Endothelial cell of umbilical vein (primary cell): ENCODE results near the gene CNOT1. TPM values are rescaled to one million over a fixed set of nuclear protein-coding genes. Genes with fewer than 3 reads are reported as not detected.

Source experiments
- BruUV-seq: library from RNA; stranded (reverse); fragments of 400-500 nt; replicated peaks from 2 replicates; lab custom pipeline; 2021; lab: Mats Ljungman, UMichigan
- CTCF ChIA-PET: fragments of 300-600, 350-600 bp; sonication (Branson Sonifier 250); formaldehyde crosslinking; loops from one replicate; lab custom pipeline; 2021; ENCODE audit warnings: antibody characterized with exemption, inconsistent platforms; lab: Charles Lee
- POLR2A ChIA-PET: fragments of 300-600, 350-600 bp; sonication (Branson Sonifier 250); formaldehyde crosslinking; loops from one replicate; lab custom pipeline; 2021; ENCODE audit warnings: antibody characterized with exemption, inconsistent platforms; lab: Charles Lee
- DNase-seq: peaks from one replicate; pipeline ENCODE4 v3.0.0-alpha.2; 2011; ENCODE audit warnings: low read depth, low spot score
- FAIRE-seq: peaks from 2 replicates; lab custom pipeline; 2011; peaks lifted over from hg19 to GRCh38; lab: Jason Lieb, UNC
- H2AFZ ChIP-seq: 2 replicates; pipeline ENCODE4 v1.6.0; 2012; ENCODE audit warnings: low read depth, low read length, control low read depth, inconsistent platforms
- H3K27ac ChIP-seq: 2 replicates; pipeline ENCODE4 v1.5.1; 2011; ENCODE audit warnings: low read depth, mild to moderate bottlenecking, control low read depth, low read length, moderate library complexity; ENCODE audit not compliant: insufficient read depth
- H3K27me3 ChIP-seq, 2 experiments: 2 replicates each; pipeline versions ENCODE4 v1.6.0 to v1.6.1; 2011; ENCODE audit warnings: low read length in 2 of 2, mixed read lengths in 1 of 2; ENCODE audit not compliant: control insufficient read depth in 2 of 2, insufficient read depth in 2 of 2
- H3K36me3 ChIP-seq, 2 experiments: 2 replicates in 1 of 2; 3 replicates in 1 of 2; pipeline ENCODE4 v1.5.1; 2011; ENCODE audit warnings: low read length in 2 of 2, mild to moderate bottlenecking in 1 of 2, moderate library complexity in 1 of 2; ENCODE audit not compliant: control insufficient read depth in 2 of 2, insufficient read depth in 2 of 2; ENCODE audit errors: extremely low read depth in 1 of 2
- H3K4me1 ChIP-seq: 3 replicates; pipeline ENCODE4 v1.5.1; 2011; ENCODE audit warnings: mild to moderate bottlenecking, low read length; ENCODE audit not compliant: control insufficient read depth, insufficient read depth; ENCODE audit errors: extremely low read depth
- H3K4me2 ChIP-seq: 2 replicates; pipeline ENCODE4 v1.6.1; 2011; ENCODE audit warnings: low read length, control low read depth, mixed read lengths; ENCODE audit not compliant: insufficient read depth
- H3K4me3 ChIP-seq, 3 experiments: fragments of 200-600 bp in 1 of 3; sonication (generic), shearing (Covaris generic) in 1 of 3; replicated peaks in 1 of 3; 2 replicates each; pipeline ENCODE4 v1.5.1; 2011 to 2016; ENCODE audit warnings: control low read depth in 3 of 3, low read length in 3 of 3, mild to moderate bottlenecking in 2 of 3, inconsistent platforms in 1 of 3, low read depth in 1 of 3, moderate library complexity in 1 of 3; ENCODE audit not compliant: insufficient read depth in 1 of 3
- H3K79me2 ChIP-seq: 2 replicates; pipeline ENCODE4 v1.6.0; 2012; ENCODE audit warnings: low read length, inconsistent platforms; ENCODE audit not compliant: control insufficient read depth, insufficient read depth
- H3K9ac ChIP-seq: replicated peaks from 2 replicates; pipeline ENCODE3; 2011; ENCODE audit warnings: low read length, control low read depth; ENCODE audit not compliant: insufficient read depth; ENCODE audit errors: extremely low read depth
- H3K9me1 ChIP-seq: replicated peaks from 3 replicates; pipeline ENCODE4 v1.6.0; 2011; ENCODE audit warnings: mild to moderate bottlenecking, low read length; ENCODE audit not compliant: control insufficient read depth, insufficient read depth; ENCODE audit errors: extremely low read depth
- H3K9me3 ChIP-seq: replicated peaks from 2 replicates; pipeline ENCODE4 v1.5.1; 2012; ENCODE audit warnings: low read length, inconsistent platforms; ENCODE audit not compliant: control insufficient read depth, insufficient read depth
- H4K20me1 ChIP-seq: replicated peaks from 2 replicates; pipeline ENCODE3; 2011; ENCODE audit warnings: mild to moderate bottlenecking, low read length; ENCODE audit not compliant: control insufficient read depth, insufficient read depth; ENCODE audit errors: extremely low read depth
- EZH2 ChIP-seq: IDR thresholded peaks from 2 replicates; pipeline ENCODE4 v1.6.1; 2012; ENCODE audit warnings: borderline replicate concordance, low read depth, mild to moderate bottlenecking, moderate library complexity, low read length, inconsistent platforms; ENCODE audit not compliant: severe bottlenecking
- FOS ChIP-seq: IDR thresholded peaks from 2 replicates; pipeline ENCODE4 v1.6.1; 2011; ENCODE audit warnings: mild to moderate bottlenecking, low read length, moderate library complexity, borderline replicate concordance; ENCODE audit not compliant: insufficient read depth
- GATA2 ChIP-seq: IDR thresholded peaks from 2 replicates; pipeline ENCODE4 v1.7.0; 2011; ENCODE audit warnings: low read depth, mild to moderate bottlenecking, moderate library complexity, mixed read lengths, low read length; ENCODE audit not compliant: insufficient read length, insufficient read depth
- MYC ChIP-seq: IDR thresholded peaks from one replicate; pipeline ENCODE4 v1.6.1; 2011; ENCODE audit warnings: mild to moderate bottlenecking, low read depth, low read length
- POLR2A ChIP-seq: IDR thresholded peaks from 2 replicates; pipeline ENCODE4 v1.6.1; 2012; ENCODE audit warnings: low read depth, mild to moderate bottlenecking, control low read depth, low read length
- POLR2AphosphoS5 ChIP-seq: IDR thresholded peaks from 2 replicates; pipeline ENCODE4 v1.6.1; 2012; ENCODE audit warnings: low read depth, mild to moderate bottlenecking, control low read depth, low read length, moderate library complexity; ENCODE audit not compliant: insufficient read depth
- dilution Hi-C: fragments of 300-500 bp; cut with MboI; formaldehyde crosslinking; loops from one replicate; pipeline ENCODE4 v1.15.0; 2019; ENCODE audit warnings: low sequenced_read_pairs; ENCODE audit not compliant: extremely low pct_ligation_motif_present
- intact Hi-C: fragments of 100-400 bp; cut with micrococcal nuclease; formaldehyde crosslinking; loops from one replicate; pipeline ENCODE4 v1.10.0; 2022
- polyA plus RNA-seq, 4 experiments: library from polyadenylated mRNA; depleted of rRNA in 3 of 4; stranded (reverse) in 3 of 4; unstranded in 1 of 4; fragments of >200 nt; gene quantifications; 2 replicates each; pipeline versions ENCODE4 v1.2.1 to v1.2.3, GENCODE V29; 2011 to 2012; ENCODE audit warnings: missing spikeins in 1 of 4
- total RNA-seq: library from RNA; stranded (reverse); gene quantifications from 2 replicates; pipeline ENCODE4 v1.2.3, GENCODE V29; 2021
- TF ChIP-seq, protein P1 (sequence below), 2 donors: IDR thresholded peaks; 1 replicate in 1 of 2; 2 replicates in 1 of 2; pipeline ENCODE4 v1.5.1; 2011; ENCODE audit warnings: low read length in 2 of 2, mild to moderate bottlenecking in 2 of 2, moderate library complexity in 2 of 2, control low read depth in 1 of 2, inconsistent platforms in 1 of 2, low read depth in 1 of 2; ENCODE audit not compliant: insufficient read depth in 1 of 2; ENCODE audit errors: extremely low read depth in 1 of 2

The CNOT1 gene
- total and polyA plus RNA-seq, 2 donors (not counting 3 experiments of a cell fraction or from before 2014, with no cell fraction given): 142 to 151 TPM

DNA sequence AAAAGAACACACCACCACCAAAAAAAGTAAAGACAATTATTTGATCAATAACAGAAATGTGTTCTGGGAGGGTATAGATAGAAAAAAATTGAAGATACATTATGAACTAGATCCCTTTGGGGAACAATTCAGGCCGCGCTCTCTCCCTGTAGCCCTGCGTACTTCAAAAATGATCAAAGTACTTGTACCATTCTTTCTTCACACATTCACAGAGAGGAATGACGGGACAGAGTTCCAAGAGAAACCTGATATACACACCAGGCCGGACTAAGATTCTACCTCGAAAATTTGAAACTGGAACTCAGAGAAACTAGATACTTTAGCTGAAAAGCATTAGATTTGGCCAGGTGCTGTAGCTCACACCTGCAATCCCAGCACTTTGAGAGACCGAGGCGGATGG is 50.0 kb downstream of the CNOT1 start:
- CTCF ChIA-PET: interaction anchor here (1.0 to 1.6 kb wide), 2 partner anchors 10 to 177 kb away, joined by 4 to 6 read pairs; no protein-coding TSS in a partner anchor

More for the DNA sequence above, 50.0 kb downstream of the CNOT1 start:
- H4K20me1 ChIP-seq: no peaks in the 10 kb centered on the region
- H3K9ac ChIP-seq: no peak overlapping the region
- POLR2A ChIA-PET: interaction anchor here (0.6 kb wide), 1 partner anchor 33 kb away, joined by 5 read pairs; no protein-coding TSS in a partner anchor
- H3K27me3 ChIP-seq: no peaks in the 10 kb centered on the region
- H2AFZ ChIP-seq: no peak overlapping the region
- H3K36me3 ChIP-seq: peaks cover 23 to 34% of the 10 kb centered on the region in 2 experiments
- H3K4me3 ChIP-seq: no peak overlapping the region
- peaks cover 4% of the 10 kb centered on the region for H3K79me2 ChIP-seq
- no peaks in the 10 kb centered on the region for H3K9me1 ChIP-seq
- peaks cover 9% of the 10 kb centered on the region for H3K4me1 ChIP-seq
- no peak overlapping the region for H3K27ac ChIP-seq
- intact Hi-C loops (loop anchor here (5.0 kb wide), 1 partner anchor 37 kb away; no protein-coding TSS in a partner anchor), dilution Hi-C loops (no loop called here)
- H3K9me3 ChIP-seq: no peaks in the 10 kb centered on the region
- TF ChIP-seq POLR2A: no peak
- TF ChIP-seq, protein P1, sequence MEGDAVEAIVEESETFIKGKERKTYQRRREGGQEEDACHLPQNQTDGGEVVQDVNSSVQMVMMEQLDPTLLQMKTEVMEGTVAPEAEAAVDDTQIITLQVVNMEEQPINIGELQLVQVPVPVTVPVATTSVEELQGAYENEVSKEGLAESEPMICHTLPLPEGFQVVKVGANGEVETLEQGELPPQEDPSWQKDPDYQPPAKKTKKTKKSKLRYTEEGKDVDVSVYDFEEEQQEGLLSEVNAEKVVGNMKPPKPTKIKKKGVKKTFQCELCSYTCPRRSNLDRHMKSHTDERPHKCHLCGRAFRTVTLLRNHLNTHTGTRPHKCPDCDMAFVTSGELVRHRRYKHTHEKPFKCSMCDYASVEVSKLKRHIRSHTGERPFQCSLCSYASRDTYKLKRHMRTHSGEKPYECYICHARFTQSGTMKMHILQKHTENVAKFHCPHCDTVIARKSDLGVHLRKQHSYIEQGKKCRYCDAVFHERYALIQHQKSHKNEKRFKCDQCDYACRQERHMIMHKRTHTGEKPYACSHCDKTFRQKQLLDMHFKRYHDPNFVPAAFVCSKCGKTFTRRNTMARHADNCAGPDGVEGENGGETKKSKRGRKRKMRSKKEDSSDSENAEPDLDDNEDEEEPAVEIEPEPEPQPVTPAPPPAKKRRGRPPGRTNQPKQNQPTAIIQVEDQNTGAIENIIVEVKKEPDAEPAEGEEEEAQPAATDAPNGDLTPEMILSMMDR (IDR thresholded peaks at IDR 0.05; ENCODE audit: extremely low read depth in 1 of 2, insufficient read depth in 1 of 2, low read depth in 1 of 2, low read length in 2 of 2): no peak
- TF ChIP-seq FOS: no peak
- no peak for TF ChIP-seq GATA2
- TF ChIP-seq EZH2: no peak
- TF ChIP-seq POLR2AphosphoS5: no peak
- TF ChIP-seq MYC: no peak
- BruUV-seq: no TSS peak
- no peak overlapping the region for H3K4me2 ChIP-seq
- FAIRE-seq (no peak), DNase-seq (no peak)
